ENCODE results near the gene HIF1AN.

HIF1AN gene

DNA sequence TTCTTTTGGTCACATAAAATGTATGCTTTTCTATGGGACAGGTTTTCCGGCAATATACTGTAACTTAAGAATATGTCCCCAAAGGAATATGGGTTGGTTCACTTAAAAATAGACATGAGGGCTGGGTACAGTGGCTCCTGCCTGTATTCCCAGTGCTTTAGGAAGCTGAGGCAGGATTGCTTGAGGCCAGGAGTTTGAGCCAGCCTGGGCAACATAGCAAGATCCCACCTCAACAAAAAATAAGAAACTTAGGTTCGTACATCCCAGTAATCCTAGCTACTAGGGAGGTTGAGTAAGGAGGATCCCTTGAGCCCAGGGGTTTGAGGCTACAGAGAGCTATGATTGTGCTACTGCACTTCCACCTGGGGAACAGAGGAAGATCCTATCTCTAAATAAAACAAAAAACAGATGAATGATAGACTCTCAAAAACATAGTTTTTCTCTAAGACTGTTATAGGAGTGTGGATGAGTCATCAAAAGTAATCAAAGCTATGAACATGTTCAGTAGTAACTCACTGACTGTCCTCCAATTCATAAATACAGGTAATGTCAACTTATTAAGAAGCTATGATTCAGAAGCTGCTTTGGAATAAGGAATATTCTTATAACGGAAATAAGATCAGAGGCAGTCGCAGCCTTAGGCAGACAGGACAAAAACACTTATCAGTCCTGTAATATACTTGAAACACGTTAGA, 13.5 kb upstream of the HIF1AN start:
- no peak for DNase-seq (ENCODE audit: low read depth)

DNA sequence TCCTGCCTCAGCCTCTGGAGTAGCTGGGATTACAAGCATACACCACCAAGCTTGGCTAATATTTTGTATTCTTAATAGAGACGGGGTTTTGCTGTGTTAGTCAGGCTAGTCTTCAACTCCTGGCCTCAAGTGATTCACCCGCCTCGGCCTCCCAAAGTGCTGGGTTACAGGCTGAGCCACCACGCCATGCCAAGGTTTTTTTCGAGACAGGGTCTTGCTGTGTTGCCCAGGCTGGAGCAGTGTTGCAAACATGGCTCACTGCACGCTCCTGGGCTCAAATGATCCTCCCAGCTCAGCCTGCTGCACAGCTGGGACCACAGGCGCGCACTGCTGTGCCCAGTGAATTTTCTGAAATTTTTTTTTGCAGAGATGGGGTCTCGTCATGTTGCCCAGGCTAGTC, 12.8 kb upstream of the HIF1AN start:
- DNase-seq (ENCODE audit: low read depth), result no peak

DNA sequence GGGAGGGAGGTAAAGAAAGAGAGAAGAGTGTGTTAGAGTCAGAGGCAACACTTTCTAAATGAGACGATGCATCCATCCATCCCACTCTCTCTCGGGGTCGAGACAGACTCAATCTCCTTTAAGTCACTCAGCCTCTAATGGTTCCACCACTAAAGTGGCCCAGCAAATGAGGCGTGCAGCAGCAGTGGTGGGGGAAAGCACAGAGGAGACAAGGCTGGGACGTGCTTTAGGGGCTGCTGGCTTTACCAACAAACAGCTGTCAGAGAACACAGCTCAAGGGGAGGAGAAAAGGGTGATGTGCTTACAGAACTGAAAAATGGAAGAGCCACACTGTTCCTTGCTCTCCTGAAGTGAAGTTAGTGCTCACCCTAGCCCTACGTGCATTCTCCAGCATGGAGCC, 11.5 kb upstream of the HIF1AN start:
- DNase-seq (ENCODE audit: low read depth), result no peak

DNA sequence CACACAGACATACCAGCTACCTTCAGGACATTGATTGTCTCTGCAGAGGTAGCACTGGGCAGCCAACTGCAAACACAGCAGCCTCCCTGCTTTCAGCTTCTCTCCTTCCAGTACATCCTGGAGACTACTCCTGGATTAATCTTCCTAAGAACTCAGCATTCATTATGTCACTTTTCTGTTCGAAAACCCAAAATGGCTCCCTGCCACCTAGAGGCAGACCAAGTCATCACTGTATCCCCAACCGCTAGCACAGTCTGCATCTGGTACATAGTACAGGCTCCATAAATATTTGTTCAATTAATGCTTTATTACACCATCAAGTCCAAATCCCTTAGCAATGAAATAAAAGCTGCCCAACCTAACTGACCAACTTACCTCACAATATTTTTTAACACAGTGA, 11.1 kb upstream of the HIF1AN start:
- DNase-seq (ENCODE audit: low read depth), result no peak

DNA sequence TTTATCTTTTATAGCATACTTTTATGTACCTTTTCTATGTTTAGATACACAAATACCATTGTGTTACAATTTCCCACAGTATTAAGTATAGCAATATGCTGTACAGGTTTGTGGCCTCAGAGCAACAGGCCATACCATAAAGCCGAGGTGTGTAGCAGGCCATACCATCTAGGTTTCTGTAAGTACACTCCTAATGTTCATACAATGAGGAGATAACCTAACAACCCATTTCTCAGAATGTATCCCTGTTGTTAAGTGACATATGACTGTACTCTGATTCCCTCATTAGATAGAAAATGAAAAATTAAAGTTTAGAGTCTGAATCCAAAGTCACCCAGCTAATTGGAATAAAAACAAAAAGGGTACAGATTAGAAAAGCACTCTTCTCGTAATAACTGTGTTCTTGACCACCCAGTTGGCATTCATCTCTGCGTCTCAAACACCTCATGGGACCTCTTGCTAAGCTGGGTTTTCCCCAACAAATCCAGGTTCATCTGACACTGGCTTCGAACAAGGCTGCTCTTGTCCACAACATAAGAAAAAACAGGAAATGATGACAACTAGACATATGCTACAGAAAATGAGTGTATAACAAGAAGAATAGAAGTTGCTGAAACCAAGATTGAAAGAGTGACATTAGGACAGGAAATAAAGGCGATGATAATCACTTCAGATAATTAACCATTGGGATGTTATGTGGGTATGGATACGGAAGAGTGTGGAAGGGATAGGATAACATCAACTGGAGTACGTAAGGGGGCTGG, 7.4 kb upstream of the HIF1AN start:
- no peak for DNase-seq (ENCODE audit: low read depth)

DNA sequence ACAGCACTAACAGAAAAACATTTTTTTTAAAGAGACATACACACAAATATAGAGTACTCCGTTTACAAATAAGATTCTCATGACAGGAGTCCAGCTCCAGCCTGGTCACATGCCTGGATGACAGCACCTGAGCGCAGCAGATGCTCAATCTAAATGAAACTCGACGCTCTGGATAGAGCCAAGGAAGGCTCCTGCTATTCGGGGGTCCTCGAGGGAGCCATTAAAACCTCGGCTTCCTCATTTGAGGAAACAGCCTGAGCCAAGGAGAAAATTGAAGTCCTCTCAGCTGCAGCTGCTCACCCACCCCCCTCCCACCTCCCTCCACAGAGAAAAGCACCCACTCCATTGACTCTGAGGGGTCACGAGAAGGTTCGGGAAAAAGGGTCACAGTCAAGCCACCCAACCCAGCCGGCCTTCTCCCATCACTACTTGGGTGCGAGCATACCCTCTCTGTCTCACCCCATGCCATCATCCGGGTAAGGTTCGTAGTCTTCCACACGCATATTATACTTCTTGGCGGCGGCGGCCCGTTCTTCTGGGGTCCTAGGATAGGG, 6.7 kb upstream of the HIF1AN start:
- DNase-seq (ENCODE audit: low read depth), result no peak

- DNase-seq (ENCODE audit: low read depth), result no peak
Observed at GRCh38 chr10:100529475-100530298, 6.1 kb upstream of the HIF1AN start, which contains the start of gene NDUFB8. Gene NDUFB8, minus strand, starts transcription at chr10:100529871. Its CDS starts 20 bp downstream, at chr10:100529851.

- no peak for DNase-seq (ENCODE audit: low read depth)
Observed at GRCh38 chr10:100531761-100532160, 4.0 kb upstream of the HIF1AN start.

GRCh38 chr10:100534726-100535125, 1.0 kb upstream of the HIF1AN start:
- DNase-seq (ENCODE audit: low read depth), result no peak

GRCh38 chr10:100535338-100535714, 417 bp upstream of the HIF1AN start:
- DNase-seq (ENCODE audit: low read depth), result no peak

DNA sequence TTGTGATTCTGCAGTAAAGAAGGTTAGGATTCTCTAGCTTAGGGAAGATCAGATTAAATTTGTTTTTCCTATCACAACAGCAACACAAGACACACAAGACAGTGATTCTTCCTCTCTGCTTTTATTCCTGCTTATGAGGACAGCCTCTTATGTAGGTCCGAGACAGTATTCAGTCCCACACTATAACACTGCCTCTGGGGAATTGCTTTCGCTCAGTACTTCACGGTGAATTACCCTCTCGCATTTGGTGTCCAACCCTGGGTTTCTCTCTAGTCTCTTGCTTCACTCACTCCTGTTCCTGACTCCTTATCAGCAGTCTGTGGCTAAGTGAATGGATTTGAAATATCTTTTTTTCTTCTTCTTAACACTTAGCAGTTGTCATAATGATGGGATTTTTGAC, 1.7 kb downstream of the HIF1AN start:
- DNase-seq (ENCODE audit: low read depth), result no peak

- no peak for DNase-seq (ENCODE audit: low read depth)
Observed at GRCh38 chr10:100544950-100545349, 9.2 kb downstream of the HIF1AN start.

- DNase-seq (ENCODE audit: low read depth), result no peak
Observed at GRCh38 chr10:100551196-100551595, 15.5 kb downstream of the HIF1AN start.

GRCh38 chr10:100551738-100552137, 16.0 kb downstream of the HIF1AN start:
- DNase-seq (ENCODE audit: low read depth), result no peak

DNA sequence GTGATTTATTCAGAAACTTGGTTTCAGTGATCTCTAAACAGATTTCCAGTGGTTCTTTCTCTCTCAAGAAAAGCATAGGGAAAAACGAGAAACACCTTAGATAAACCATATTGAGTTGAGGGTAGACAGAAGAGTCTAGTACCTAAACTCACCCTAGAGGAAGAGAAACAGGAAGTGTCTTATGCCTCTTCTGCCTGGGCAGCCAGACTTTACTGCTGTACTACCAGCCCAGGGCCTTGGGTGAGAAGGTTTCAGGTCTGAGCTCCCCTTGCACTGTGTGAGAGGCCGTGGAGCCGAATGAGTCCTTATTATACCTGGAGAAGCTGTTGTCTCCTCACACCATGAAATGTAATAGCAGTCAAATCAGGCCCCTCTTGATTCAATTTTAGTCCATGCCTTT, 18.2 kb downstream of the HIF1AN start:
- no peak for DNase-seq (ENCODE audit: low read depth)

GRCh38 chr10:100554902-100555301, 19.2 kb downstream of the HIF1AN start:
- no peak for DNase-seq (ENCODE audit: low read depth)

DNA sequence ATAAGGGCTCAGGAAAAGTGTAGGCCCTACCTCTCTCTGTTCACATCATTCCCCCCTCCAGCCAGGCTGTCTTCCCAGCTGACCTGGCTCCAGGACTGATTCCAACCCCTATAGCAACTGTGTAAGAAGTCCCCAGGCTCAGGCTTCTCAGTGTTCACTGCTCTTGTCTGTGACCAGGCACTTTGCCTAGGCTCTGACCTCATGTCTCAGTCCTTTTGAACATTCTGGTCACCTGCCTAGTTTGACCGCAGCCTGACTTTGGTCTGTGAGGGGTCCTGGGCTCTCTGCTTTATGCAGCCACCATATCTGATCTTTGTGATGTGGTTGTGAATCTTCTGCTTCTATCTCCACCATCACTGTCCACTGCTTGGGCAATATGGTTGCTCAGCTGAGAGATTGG, 24.5 kb downstream of the HIF1AN start:
- no peak for DNase-seq (ENCODE audit: low read depth)

DNA sequence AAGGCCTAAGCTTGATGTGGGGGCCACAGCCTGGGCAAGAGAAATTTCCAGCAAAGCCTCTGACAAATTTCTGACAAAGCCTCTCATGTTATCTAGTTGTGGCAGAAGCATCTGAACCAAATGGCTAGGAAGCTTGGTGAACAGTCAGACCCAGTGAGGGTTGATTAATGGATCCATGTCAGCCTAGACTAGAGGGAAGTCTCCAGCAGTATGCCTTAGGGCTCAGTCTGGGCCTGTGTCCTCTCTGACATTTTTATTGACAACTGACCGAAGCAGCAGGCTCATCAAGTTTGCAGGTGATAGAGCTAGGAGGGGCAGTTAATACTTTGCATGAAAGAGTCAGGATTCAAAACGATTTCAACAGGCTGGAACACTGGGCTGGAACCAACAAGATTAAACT, 25.3 kb downstream of the HIF1AN start:
- DNase-seq (ENCODE audit: low read depth), result no peak

DNA sequence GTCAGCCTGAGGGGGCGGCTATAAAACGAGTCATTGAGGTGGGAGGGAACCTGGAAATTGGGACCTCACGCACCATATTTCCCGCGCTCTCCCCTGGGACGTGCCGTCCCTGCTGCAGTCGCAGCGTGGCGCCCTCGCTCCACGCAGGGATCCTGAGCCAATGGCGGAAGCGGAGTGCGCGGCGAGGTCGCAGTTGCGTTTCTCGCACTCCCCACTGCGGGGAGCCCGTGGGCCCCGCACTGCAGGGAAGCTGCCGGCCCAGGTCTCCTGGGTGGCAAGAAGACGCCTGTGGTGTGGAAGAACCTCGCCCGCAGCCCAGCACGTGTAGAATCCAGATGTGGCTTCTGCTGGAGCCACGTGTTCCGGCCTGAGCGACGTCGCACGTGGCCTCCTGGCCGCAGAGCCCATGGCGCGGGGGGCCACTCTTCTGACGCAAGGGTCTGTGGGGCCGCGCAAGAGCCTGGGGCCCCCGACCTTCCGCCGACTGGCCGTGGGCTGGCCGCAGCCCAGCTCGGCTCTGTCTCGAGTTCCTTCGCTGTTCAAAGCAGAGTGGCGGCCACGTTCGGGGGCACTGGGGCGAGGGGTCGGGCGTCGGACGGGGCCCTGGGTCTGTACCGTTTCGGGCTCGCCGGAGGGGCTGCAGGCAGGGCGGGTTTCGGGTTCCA, 26.4 kb downstream of the HIF1AN start:
- no peak for DNase-seq (ENCODE audit: low read depth)

DNA sequence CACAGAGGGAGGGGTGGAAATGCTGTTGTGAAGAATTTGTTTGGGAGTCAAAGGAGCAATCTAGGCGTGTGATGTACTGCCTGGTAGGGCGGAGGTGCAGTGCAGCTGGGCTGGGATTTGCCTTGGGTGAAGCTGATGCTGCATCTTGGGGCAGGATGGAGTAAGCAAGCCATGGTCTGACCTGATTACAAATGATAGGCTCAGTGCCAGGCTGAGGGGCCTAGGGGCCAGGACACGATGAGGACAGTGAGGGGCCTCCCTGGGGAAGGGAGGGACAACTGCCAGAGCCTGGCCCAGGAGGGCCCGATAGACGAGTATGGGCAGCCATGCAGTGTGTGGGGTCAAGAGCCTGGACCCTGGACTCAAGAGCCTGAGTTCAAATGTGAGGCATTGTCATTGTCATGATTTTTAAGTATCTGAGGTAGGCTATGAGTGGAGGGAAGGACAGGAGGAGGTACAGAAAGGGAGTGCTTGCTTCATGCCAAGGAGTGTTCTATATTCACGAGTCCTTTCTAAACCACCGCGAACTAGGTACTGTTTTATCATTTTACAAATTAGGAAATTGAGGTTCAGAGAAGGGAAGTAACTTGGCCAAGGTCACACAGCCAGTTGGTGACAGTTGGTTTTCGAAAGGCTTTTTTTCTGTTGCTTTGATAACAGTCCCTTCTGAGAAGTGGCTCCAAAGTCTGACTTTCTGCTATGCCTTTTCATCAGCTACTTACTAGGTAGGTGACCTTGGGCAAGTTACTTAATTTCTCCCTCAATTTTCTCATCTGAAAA, 29.7 kb downstream of the HIF1AN start:
- DNase-seq (ENCODE audit: low read depth), result no peak

DNA sequence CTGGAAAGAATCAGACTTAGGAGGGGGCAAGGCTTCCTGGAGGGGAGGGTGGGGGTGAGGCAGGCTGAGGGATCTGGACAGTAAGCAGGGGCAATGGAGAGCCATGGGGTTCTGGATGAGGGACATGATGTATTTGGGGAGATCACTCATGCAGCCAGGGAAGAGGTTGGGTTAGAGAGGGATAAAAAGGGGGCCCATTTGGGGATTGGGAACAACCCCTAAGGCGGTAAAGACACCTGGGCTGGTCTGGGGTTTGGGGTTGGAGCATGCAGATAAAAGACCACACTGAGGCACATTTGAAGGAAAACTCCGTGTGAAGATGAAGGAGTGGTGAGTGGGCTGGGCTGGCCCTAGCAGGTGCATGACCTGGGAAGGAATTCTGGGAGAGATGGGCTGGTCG, 30.8 kb downstream of the HIF1AN start:
- DNase-seq (ENCODE audit: low read depth), result no peak
